HEK293 (cell line): ENCODE measurements around the gene MBD5.

ENCODE experiments used
- CTCF ChIA-PET: fragments of 350-600 bp; formaldehyde crosslinking; extraction: SDS; loops from one replicate; lab custom pipeline; 2021; ENCODE audit warnings: antibody characterized with exemption; lab: Yijun Ruan, JAX
- POLR2A ChIA-PET: fragments of 300-600 bp; formaldehyde crosslinking; extraction: SDS; loops from one replicate; lab custom pipeline; 2020; ENCODE audit warnings: antibody characterized with exemption, inconsistent platforms; lab: Yijun Ruan, JAX
- H3K27ac ChIP-seq: fragments of 200-500 bp; sonication (Bioruptor generic); 2 replicates; pipeline ENCODE4 v1.5.1; 2014; ENCODE audit warnings: low read depth, low read length, control low read depth, inconsistent platforms; ENCODE audit errors: extremely low read depth
- H3K36me3 ChIP-seq, 2 experiments: fragments of 200-500 bp in 1 of 2; sonication (Bioruptor generic) in 1 of 2; 1 replicate in 1 of 2; 2 replicates in 1 of 2; pipeline ENCODE4 v1.5.1; 2014 to 2017; ENCODE audit warnings: inconsistent platforms in 2 of 2, low read length in 2 of 2; ENCODE audit not compliant: control insufficient read depth in 2 of 2, insufficient read depth in 1 of 2
- H3K4me1 ChIP-seq: fragments of 200-500 bp; sonication (Bioruptor generic); 2 replicates; pipeline ENCODE4 v1.5.1; 2014; ENCODE audit warnings: mild to moderate bottlenecking, low read length, inconsistent platforms; ENCODE audit not compliant: control insufficient read depth, insufficient read depth
- H3K4me3 ChIP-seq: 2 replicates; pipeline ENCODE4 v1.5.1; 2011; ENCODE audit warnings: low read depth, mild to moderate bottlenecking, control low read depth, low read length, moderate library complexity
- H3K9me3 ChIP-seq: fragments of 200-500 bp; sonication (Bioruptor generic); 2 replicates; pipeline ENCODE4 v1.5.1; 2014; ENCODE audit warnings: low read depth, low read length, inconsistent platforms; ENCODE audit not compliant: control insufficient read depth, insufficient read depth
- BCL11A ChIP-seq: fragments of 450-650 bp; formaldehyde crosslinking; IDR thresholded peaks from 2 replicates; pipeline ENCODE4 v1.5.1; 2016; ENCODE audit warnings: low read depth, missing biosample characterization, missing genetic modification characterization
- GFI1B ChIP-seq: fragments of 450-650 bp; formaldehyde crosslinking; IDR thresholded peaks from 2 replicates; pipeline ENCODE4 v1.5.1; 2016; ENCODE audit warnings: missing biosample characterization, missing genetic modification characterization
- KLF17 ChIP-seq: fragments of 450-650 bp; formaldehyde crosslinking; IDR thresholded peaks from 2 replicates; pipeline ENCODE4 v1.5.1; 2016; ENCODE audit warnings: missing biosample characterization, missing genetic modification characterization
- OVOL3 ChIP-seq: fragments of 450-650 bp; formaldehyde crosslinking; IDR thresholded peaks from 2 replicates; pipeline ENCODE4 v1.5.1; 2016; ENCODE audit warnings: missing biosample characterization, missing genetic modification characterization
- PRDM10 ChIP-seq: fragments of 450-650 bp; formaldehyde crosslinking; IDR thresholded peaks from 2 replicates; pipeline ENCODE4 v1.5.1; 2016; ENCODE audit warnings: missing biosample characterization, missing genetic modification characterization
- SETDB1 ChIP-seq: IDR thresholded peaks from one replicate; pipeline ENCODE4 v1.6.1; 2017; ENCODE audit warnings: mild to moderate bottlenecking, low read length, moderate library complexity, mixed read lengths; ENCODE audit not compliant: insufficient read length
- TRIM28 ChIP-seq: IDR thresholded peaks from 2 replicates; pipeline ENCODE4 v1.6.1; 2011; ENCODE audit warnings: low read length, control low read depth, borderline replicate concordance
- ZFP37 ChIP-seq: fragments of 450-650 bp; formaldehyde crosslinking; IDR thresholded peaks from 2 replicates; pipeline ENCODE4 v1.5.1; 2016; ENCODE audit warnings: missing biosample characterization, missing genetic modification characterization
- ZFP69B ChIP-seq: fragments of 450-650 bp; formaldehyde crosslinking; IDR thresholded peaks from 2 replicates; pipeline ENCODE4 v1.5.1; 2016; ENCODE audit warnings: missing biosample characterization, missing genetic modification characterization
- ZIC2 ChIP-seq: fragments of 450-650 bp; formaldehyde crosslinking; IDR thresholded peaks from 2 replicates; pipeline ENCODE4 v1.5.1; 2016; ENCODE audit warnings: missing biosample characterization, missing genetic modification characterization
- ZNF10 ChIP-seq: fragments of 450-650 bp; formaldehyde crosslinking; IDR thresholded peaks from 2 replicates; pipeline ENCODE4 v1.5.1; 2017; ENCODE audit warnings: missing biosample characterization, missing genetic modification characterization
- ZNF157 ChIP-seq: fragments of 450-650 bp; formaldehyde crosslinking; IDR thresholded peaks from 2 replicates; pipeline ENCODE4 v1.5.1; 2016; ENCODE audit warnings: missing biosample characterization, missing genetic modification characterization
- ZNF18 ChIP-seq: fragments of 450-650 bp; formaldehyde crosslinking; IDR thresholded peaks from 2 replicates; pipeline ENCODE4 v1.5.1; 2016; ENCODE audit warnings: missing biosample characterization, missing genetic modification characterization
- ZNF423 ChIP-seq: fragments of 450-650 bp; formaldehyde crosslinking; IDR thresholded peaks from 2 replicates; pipeline ENCODE4 v1.5.1; 2016; ENCODE audit warnings: missing biosample characterization, missing genetic modification characterization
- ZNF521 ChIP-seq: fragments of 450-650 bp; formaldehyde crosslinking; IDR thresholded peaks from 2 replicates; pipeline ENCODE4 v1.5.1; 2017; ENCODE audit warnings: missing biosample characterization, mild to moderate bottlenecking, missing genetic modification characterization
- ZNF626 ChIP-seq: fragments of 450-650 bp; sonication (Bioruptor Pico); formaldehyde crosslinking; IDR thresholded peaks from 2 replicates; pipeline ENCODE4 v1.5.1; 2018; ENCODE audit warnings: missing biosample characterization, missing genetic modification characterization, inconsistent platforms
- ZSCAN16 ChIP-seq: fragments of 450-650 bp; formaldehyde crosslinking; IDR thresholded peaks from 2 replicates; pipeline ENCODE4 v1.5.1; 2016; ENCODE audit warnings: missing biosample characterization, missing genetic modification characterization
- ZSCAN30 ChIP-seq: fragments of 450-650 bp; IDR thresholded peaks from 2 replicates; pipeline ENCODE4 v1.5.1; 2018; ENCODE audit warnings: missing biosample characterization, mild to moderate bottlenecking, missing genetic modification characterization, moderate library complexity

The MBD5 gene

GRCh38 chr2:148221926-148222325, 201.0 kb downstream of the MBD5 start (continued):
- no peak for TF ChIP-seq PRDM10 (tag by site-specific recombination)
- TF ChIP-seq ZSCAN16 (tag by site-specific recombination) = no peak
- no peak for TF ChIP-seq ZNF157 (tag by site-specific recombination)
- no peak for TF ChIP-seq ZSCAN30 (tag by site-specific recombination)
- TF ChIP-seq SETDB1 = peak; percentile 68
- TF ChIP-seq, all 188 proteins: peak for 2

GRCh38 chr2:148231858-148232257, 211.0 kb downstream of the MBD5 start:
- Histone ChIP-seq H3K36me3 (peaks cover 3 to 11% of the 10 kb centered on the region in 2 experiments), H3K4me3 (no peak overlapping the region), H3K27ac (no peak overlapping the region), H3K4me1 (no peaks in the 10 kb centered on the region), H3K9me3 (no peaks in the 10 kb centered on the region)
- ChIA-PET CTCF (no interaction called here), POLR2A (no interaction called here)
- TF ChIP-seq ZFP69B (tag by site-specific recombination) (no peak), ZIC2 (tag by site-specific recombination) (no peak), ZNF626 (tag by site-specific recombination) (no peak), TRIM28 (no peak), BCL11A (tag by site-specific recombination) (no peak), ZNF423 (tag by site-specific recombination) (no peak), OVOL3 (tag by site-specific recombination) (no peak), ZNF521 (tag by site-specific recombination) (no peak), GFI1B (tag by site-specific recombination) (no peak), SETDB1 (no peak), ZNF10 (tag by site-specific recombination) (no peak), ZNF18 (tag by site-specific recombination) (no peak), ZFP37 (tag by site-specific recombination) (no peak)

- Histone ChIP-seq H3K36me3 (peaks cover 3 to 19% of the 10 kb centered on the region in 2 experiments), H3K27ac (no peak overlapping the region), H3K4me1 (no peaks in the 10 kb centered on the region), H3K4me3 (no peak overlapping the region), H3K9me3 (no peaks in the 10 kb centered on the region)
- CTCF ChIA-PET = no interaction called here
- no peak for TF ChIP-seq KLF17 (tag by site-specific recombination)
- TF ChIP-seq, all 188 proteins: peak for 0
- POLR2A ChIA-PET = no interaction called here
Observed at GRCh38 chr2:148234143-148234542, 213.3 kb downstream of the MBD5 start.
